C4-2B (cell line): ENCODE results near the gene CHST14.

Source experiments
- ZFX ChIP-seq: fragments of 450-650 bp; IDR thresholded peaks from 2 replicates; pipeline ENCODE4 v1.6.1; 2017
- TF ChIP-seq, protein P1 (sequence below): fragments of 450-650 bp; conservative IDR thresholded peaks from 2 replicates; pipeline ENCODE4 v1.5.1; 2017; ENCODE audit warnings: mild to moderate bottlenecking

DNA sequence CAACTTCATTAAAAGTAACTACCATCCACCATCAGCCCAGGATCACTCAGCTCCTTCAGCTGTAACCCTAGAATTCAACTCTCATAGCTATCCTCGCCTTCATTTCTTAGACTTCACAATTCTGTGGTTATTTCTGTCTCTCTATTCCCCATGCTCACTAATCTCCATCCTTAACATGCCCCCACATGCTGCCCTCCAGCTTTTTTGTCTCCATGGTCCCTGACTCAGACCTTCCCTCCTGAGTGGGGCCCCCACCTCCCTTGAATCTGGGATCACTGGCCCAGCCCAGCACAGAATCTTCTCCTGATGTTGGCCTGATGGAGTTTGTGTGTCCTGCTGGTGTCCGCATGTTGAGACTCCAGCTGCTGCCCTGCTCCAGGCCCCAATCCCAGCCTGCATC lies 41.7 kb downstream of the CHST14 start:
- TF ChIP-seq, protein P1, sequence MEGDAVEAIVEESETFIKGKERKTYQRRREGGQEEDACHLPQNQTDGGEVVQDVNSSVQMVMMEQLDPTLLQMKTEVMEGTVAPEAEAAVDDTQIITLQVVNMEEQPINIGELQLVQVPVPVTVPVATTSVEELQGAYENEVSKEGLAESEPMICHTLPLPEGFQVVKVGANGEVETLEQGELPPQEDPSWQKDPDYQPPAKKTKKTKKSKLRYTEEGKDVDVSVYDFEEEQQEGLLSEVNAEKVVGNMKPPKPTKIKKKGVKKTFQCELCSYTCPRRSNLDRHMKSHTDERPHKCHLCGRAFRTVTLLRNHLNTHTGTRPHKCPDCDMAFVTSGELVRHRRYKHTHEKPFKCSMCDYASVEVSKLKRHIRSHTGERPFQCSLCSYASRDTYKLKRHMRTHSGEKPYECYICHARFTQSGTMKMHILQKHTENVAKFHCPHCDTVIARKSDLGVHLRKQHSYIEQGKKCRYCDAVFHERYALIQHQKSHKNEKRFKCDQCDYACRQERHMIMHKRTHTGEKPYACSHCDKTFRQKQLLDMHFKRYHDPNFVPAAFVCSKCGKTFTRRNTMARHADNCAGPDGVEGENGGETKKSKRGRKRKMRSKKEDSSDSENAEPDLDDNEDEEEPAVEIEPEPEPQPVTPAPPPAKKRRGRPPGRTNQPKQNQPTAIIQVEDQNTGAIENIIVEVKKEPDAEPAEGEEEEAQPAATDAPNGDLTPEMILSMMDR: no peak
- no peak for TF ChIP-seq ZFX
